Metanephros (tissue), 2 donors: ENCODE measurements around the gene WWOX. TPM values are rescaled to one million over a fixed set of nuclear protein-coding genes. Genes with fewer than 3 reads are reported as not detected.

Experiments
- small RNA-seq: library from RNA; depleted of rRNA; stranded (forward); fragments of <200 nt; gene quantifications from one replicate; pipeline ENCODE3, GENCODE V24; 2014; ENCODE audit warnings: low replicate concordance
- total RNA-seq: library from RNA; depleted of rRNA; stranded (reverse); fragments of >200 nt; gene quantifications from one replicate; pipeline ENCODE4 v1.2.3, GENCODE V29; 2014

The WWOX gene
- 61.2 TPM for total RNA-seq

GRCh38 chr16:78099271-78100111 is at the start of gene WWOX:
Gene WWOX, plus strand, starts transcription at chr16:78099654.

Small RNA genes within 50 kb of the gene (small RNA-seq; reads per million reads assigned to genes)
- not detected for gene AC027279.3

Other genes with a start within 250 kb of the WWOX start
- gene CLEC3A, start 77.1 kb upstream of the WWOX start, total RNA-seq: not detected